Measurements from ENCODE around the gene MUCL3.

DNA sequence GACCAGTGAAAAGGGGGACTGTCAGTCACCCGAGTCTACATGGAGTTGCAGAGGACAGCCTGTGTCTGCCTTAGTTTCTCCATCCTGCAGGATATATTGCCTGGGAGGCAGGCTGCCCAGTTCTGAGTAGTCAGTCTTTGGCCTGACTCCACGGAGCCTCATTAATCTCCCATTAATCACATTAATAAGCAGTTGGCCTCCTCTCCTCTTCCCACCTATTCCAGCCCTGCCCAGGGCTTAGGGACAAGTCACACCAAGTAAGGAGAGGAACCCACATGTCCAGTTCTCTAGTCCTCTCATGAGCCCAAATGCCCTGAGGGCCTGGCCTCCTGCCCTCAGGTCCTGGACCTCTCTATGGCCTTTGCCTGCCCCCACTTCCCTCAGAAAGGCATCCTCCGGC is 1.3 kb upstream of the MUCL3 start:
- TF ChIP-seq, protein P1, sequence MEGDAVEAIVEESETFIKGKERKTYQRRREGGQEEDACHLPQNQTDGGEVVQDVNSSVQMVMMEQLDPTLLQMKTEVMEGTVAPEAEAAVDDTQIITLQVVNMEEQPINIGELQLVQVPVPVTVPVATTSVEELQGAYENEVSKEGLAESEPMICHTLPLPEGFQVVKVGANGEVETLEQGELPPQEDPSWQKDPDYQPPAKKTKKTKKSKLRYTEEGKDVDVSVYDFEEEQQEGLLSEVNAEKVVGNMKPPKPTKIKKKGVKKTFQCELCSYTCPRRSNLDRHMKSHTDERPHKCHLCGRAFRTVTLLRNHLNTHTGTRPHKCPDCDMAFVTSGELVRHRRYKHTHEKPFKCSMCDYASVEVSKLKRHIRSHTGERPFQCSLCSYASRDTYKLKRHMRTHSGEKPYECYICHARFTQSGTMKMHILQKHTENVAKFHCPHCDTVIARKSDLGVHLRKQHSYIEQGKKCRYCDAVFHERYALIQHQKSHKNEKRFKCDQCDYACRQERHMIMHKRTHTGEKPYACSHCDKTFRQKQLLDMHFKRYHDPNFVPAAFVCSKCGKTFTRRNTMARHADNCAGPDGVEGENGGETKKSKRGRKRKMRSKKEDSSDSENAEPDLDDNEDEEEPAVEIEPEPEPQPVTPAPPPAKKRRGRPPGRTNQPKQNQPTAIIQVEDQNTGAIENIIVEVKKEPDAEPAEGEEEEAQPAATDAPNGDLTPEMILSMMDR (IDR thresholded peaks at IDR 0.05): no peak
- no peak for TF ChIP-seq POLR2A (IDR thresholded peaks at IDR 0.05)
